Stimulated activated CD4-positive, alpha-beta T cell treated with anti-CD3 and anti-CD28 coated beads, TNF-alpha, amount 100 ng/mL, for 1 hour (primary cell): Measurements from ENCODE around the gene PCDHGA11.
"Not testable (repeated sequence)": the region's sequence is repeated elsewhere in the genome, so short reads cannot be mapped to it uniquely, and the experiment has no call there.

ENCODE experiments used
- DNase-seq, 3 donors: peaks; one replicate each; pipeline ENCODE4 v3.0.0-alpha.2; 2020; ENCODE audit warnings: low read depth in 3 of 3, low spot score in 1 of 3

PCDHGA11 gene

DNA sequence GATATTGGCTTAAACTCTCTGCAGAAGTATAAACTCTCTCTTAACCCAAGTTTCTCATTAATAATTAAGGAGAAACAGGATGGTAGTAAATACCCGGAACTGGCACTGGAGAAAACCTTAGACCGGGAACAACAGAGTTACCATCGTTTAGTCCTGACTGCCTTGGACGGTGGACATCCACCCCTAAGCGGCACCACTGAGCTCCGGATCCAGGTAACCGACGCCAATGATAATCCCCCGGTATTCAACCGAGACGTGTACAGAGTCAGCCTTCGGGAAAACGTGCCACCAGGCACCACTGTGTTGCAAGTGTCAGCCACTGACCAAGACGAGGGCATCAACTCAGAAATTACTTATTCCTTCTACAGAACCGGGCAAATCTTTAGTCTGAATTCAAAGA is 22.2 kb upstream of the PCDHGA11 start:
- no peak for DNase-seq

DNA sequence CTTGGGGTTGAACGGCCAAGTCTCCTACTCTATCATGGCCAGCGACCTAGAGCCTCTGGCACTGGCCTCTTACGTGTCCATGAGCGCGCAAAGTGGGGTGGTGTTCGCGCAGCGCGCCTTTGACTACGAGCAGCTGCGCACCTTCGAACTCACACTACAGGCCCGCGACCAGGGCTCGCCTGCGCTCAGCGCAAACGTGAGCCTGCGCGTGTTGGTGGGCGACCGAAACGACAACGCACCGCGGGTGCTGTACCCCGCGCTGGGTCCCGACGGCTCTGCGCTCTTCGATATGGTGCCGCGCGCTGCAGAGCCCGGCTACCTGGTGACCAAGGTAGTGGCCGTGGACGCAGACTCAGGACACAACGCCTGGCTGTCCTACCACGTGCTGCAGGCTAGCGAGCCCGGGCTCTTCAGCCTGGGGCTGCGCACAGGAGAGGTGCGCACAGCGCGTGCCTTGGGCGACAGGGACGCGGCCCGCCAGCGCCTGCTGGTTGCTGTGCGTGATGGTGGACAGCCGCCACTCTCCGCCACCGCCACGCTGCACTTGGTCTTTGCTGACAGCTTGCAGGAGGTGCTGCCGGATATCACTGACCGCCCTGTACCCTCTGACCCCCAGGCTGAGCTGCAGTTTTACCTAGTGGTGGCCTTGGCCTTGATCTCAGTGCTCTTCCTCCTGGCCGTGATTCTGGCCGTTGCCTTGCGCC is 21.1 kb upstream of the PCDHGA11 start:
- no peak for DNase-seq

DNA sequence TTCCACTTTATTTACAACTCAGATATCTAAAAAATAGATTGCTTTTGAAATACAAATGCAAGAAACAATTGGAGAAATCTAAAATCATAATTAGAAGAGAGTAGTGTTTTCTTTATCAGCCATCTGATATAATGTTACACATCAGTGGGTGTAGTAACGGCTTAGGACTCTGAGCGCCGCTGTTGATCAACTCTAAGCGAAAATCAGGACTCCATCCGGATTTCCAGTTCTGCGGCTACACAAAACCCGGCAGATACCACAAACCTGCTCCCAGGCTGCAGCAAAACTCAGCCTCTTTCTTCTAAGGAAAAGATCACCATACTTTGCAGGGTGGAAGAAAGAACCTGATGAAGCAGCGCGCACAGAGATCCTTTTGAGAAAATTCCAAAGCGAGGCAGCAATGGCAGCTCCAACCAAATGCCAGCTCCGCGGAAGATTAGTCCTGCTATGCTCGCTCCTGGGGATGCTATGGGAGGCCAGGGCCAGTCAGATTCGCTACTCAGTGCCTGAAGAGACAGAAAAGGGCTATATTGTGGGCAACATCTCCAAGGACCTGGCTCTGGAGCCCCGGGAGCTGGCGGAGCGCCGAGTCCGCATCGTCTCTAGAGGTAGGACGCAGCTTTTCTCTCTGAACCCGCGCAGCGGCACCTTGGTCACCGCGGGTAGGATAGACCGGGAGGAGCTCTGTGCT is 18.2 kb upstream of the PCDHGA11 start, which contains the start of gene PCDHGA9:
TSS of gene PCDHGA9 (plus strand) at position 226 of the 691 bp plus-strand sequence. CDS start at position 401, 175 bp downstream.
- no peak for DNase-seq

DNA sequence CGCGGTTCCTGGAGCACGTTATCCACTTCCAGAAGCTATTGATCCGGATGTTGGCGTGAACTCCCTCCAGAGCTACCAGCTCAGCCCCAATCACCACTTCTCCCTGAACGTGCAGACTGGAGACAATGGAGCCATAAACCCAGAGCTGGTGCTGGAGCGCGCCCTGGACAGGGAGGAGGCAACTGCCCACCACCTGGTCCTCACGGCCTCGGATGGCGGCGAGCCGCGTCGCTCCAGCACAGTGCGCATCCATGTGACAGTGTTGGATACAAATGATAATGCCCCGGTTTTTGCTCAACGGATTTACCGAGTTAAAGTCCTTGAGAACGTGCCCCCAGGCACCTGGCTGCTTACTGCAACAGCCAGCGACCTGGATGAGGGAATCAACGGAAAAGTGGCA is 17.5 kb upstream of the PCDHGA11 start:
- DNase-seq: no peak

DNA sequence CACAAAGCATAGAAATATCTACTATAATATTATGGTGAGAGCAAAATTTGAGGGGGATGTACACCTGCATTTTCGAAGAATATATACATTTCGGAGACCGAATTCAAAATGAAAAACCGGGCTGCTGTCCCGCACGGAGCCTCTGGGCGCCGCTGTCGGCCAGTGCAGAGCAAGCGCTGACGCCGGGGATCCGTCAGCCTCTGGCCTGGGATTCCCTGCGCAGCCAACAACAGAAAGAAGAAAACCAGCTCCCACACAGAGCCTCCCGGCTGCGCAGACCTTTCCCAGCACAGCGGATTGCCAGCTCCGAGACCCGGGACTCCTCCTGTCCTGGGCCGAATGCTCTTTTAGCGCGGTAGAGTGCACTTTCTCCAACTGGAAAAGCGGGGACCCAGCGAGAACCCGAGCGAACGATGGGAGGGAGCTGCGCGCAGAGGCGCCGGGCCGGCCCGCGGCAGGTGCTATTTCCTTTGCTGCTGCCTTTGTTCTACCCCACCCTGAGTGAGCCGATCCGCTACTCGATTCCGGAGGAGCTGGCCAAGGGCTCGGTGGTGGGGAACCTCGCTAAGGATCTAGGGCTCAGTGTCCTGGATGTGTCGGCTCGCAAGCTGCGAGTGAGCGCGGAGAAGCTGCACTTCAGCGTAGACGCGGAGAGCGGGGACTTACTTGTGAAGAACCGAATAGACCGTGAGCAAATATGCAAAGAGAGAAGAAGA is 12.9 kb upstream of the PCDHGA11 start, which contains the start of gene PCDHGB6:
TSS of gene PCDHGB6 (plus strand) at position 232 of the 716 bp plus-strand sequence. CDS start at position 414, 182 bp downstream.
- not testable (repeated sequence) for DNase-seq

DNA sequence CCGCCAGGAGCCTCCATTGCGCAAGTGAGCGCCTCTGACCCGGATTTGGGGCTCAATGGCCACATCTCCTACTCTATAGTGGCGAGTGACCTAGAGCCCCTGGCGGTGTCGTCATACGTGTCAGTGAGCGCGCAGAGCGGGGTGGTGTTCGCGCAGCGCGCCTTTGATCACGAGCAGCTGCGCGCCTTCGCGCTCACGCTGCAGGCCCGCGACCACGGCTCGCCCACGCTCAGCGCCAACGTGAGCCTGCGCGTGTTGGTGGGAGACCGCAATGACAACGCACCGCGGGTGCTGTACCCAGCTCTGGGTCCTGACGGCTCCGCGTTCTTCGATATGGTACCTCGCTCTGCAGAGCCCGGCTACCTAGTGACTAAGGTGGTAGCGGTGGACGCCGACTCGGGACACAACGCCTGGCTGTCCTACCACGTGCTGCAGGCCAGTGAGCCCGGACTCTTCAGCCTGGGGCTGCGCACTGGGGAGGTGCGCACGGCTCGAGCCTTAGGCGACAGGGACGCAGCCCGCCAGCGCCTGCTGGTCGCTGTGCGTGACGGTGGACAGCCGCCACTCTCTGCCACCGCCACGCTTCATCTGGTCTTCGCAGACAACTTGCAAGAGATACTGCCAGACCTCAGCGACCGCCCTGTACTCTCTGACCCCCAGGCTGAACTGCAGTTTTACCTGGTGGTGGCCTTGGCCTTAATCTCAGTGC is 11.1 kb upstream of the PCDHGA11 start:
- no peak for DNase-seq

DNA sequence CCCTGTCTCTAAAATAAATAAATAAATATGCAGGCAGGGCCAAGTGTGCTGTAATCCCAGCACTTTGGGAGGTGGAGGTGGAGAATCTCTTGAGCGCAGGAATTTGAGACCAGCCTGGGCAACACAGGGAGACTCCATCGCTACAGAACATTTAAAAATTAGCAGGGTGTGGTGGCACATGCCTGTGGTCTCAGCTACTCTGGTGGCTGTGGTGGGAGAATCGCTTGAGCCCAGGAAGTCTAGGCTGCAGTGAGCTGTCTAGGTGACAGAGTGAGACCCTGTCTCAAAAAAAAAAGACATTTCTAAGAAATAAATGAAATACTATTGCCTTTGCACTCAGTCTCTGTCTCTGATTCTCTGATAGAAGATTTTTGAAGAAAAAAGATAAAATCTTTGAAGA is 9.3 kb upstream of the PCDHGA11 start:
- no peak for DNase-seq

DNA sequence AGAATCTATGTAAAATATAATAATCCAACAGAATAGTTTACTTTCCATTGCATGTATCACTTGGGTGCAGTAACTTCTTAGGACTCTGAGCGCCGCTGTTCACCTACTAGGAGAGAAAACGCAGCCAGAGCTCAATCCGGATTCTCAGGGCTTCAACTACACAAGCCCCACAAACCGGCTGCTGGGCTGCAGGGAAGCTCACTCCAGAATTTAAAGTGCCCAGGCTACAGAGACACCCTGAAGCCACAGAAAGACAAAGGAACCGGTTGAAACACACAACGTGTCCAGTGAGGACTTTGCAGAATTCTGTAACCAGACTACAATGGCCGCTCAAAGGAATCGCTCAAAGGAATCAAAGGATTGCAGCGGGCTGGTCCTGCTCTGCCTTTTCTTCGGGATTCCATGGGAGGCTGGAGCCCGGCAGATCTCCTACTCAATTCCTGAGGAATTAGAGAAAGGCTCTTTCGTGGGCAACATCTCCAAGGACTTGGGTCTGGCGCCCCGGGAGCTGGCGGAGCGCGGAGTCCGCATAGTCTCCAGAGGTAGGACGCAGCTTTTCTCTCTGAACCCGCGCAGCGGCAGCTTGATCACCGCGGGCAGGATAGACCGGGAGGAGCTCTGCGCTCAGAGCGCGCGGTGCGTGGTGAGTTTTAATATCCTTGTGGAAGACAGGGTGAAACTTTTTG is 7.9 kb upstream of the PCDHGA11 start, which contains the start of gene PCDHGA10:
TSS of gene PCDHGA10 (plus strand) at position 134 of the 686 bp plus-strand sequence. CDS start at position 323, 189 bp downstream.
- DNase-seq: peak in 2 of 3 donors; percentile 13 to 37

DNA sequence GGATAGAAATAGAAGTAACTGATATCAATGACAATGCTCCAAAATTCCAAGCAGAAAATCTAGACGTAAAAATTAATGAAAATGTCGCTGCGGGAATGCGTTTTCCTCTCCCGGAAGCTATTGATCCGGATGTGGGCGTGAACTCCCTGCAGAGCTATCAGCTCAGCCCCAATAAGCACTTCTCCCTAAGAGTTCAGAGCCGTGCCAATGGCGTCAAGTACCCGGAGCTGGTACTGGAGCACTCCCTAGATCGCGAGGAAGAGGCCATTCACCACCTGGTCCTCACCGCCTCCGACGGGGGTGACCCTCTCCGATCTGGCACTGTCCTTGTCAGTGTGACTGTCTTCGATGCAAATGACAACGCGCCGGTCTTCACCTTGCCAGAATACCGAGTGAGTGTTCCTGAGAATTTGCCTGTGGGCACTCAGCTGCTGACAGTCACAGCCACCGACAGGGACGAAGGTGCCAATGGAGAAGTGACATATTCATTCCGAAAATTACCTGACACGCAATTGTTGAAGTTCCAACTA is 7.2 kb upstream of the PCDHGA11 start:
- DNase-seq: no peak

DNA sequence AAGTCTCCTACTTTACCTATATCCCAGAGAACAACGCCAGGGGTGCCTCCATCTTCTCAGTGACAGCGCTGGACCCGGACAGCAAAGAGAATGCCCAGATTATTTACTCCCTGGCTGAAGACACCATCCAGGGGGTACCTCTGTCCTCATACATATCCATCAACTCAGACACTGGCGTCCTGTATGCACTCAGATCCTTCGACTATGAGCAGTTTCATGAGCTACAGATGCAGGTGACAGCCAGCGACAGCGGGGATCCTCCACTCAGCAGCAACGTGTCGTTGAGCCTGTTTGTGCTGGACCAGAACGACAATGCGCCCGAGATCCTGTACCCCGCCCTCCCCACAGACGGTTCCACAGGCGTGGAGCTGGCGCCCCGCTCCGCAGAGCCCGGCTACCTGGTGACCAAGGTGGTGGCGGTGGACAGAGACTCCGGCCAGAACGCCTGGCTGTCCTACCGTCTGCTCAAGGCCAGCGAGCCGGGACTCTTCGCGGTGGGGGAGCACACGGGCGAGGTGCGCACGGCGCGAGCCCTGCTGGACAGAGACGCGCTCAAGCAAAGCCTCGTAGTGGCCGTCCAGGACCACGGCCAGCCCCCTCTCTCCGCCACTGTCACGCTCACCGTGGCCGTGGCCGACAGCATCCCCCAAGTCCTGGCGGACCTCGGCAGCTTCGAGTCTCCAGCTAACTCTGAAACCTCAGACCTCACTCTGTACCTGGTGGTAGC is 6.1 kb upstream of the PCDHGA11 start:
- not testable (repeated sequence) for DNase-seq

DNA sequence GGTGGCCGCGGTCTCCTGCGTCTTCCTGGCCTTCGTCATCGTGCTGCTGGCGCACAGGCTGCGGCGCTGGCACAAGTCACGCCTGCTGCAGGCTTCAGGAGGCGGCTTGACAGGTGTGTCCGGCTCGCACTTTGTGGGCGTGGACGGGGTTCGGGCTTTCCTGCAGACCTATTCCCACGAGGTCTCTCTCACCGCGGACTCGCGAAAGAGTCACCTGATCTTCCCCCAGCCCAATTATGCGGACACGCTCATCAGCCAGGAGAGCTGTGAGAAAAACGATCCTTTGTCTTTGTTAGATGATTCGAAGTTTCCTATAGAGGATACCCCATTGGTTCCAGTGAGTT is 5.6 kb upstream of the PCDHGA11 start:
- DNase-seq: not testable (repeated sequence)

DNA sequence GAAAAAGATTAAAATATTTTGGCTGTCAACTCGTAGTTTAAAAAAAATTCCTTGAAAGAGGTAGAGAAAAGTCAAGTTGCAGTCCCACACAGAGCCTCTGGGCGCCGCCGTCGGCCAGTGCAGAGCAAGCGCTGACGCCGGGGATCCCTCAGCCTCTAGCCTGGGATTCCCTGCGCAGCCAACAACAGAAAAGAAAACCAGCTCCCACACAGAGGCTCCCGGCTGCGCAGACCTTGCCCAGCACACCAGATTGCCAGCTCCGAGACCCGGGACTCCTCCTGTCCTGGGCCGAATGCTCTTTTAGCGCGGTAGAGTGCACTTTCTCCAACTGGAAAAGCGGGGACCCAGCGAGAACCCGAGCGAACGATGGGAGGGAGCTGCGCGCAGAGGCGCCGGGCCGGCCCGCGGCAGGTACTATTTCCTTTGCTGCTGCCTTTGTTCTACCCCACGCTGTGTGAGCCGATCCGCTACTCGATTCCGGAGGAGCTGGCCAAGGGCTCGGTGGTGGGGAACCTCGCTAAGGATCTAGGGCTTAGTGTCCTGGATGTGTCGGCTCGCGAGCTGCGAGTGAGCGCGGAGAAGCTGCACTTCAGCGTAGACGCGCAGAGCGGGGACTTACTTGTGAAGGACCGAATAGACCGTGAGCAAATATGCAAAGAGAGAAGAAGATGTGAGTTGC is 3.2 kb upstream of the PCDHGA11 start, which contains the start of gene PCDHGB7:
TSS of gene PCDHGB7 (plus strand) at position 184 of the 679 bp plus-strand sequence. CDS start at position 367, 183 bp downstream.
- DNase-seq: peak in 1 of 3 donors; percentile 41

DNA sequence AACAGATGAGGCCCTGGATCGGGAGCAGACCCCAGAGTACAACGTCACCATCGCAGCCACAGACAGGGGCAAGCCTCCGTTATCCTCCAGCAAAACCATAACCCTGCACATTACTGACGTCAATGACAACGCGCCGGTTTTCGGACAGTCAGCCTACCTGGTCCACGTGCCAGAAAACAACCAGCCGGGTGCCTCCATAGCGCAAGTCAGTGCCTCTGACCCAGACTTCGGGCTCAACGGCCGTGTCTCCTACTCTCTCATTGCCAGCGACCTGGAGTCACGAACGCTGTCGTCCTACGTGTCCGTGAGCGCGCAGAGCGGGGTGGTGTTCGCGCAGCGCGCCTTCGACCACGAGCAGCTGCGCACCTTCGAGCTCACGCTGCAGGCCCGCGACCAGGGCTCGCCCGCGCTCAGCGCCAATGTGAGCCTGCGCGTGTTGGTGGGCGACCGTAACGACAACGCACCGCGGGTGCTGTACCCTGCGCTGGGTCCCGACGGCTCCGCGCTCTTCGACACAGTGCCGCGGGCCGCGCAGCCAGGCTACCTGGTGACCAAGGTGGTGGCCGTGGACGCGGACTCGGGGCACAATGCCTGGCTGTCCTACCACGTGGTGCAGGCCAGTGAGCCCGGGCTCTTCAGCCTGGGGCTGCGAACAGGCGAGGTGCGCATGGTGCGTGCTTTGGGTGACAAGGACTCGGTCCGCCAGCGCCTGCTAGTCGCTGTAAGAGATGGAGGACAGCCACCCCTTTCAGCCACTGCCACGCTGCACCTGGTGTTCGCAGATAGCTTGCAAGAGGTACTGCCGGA is 1.6 kb upstream of the PCDHGA11 start:
- DNase-seq: no peak

DNA sequence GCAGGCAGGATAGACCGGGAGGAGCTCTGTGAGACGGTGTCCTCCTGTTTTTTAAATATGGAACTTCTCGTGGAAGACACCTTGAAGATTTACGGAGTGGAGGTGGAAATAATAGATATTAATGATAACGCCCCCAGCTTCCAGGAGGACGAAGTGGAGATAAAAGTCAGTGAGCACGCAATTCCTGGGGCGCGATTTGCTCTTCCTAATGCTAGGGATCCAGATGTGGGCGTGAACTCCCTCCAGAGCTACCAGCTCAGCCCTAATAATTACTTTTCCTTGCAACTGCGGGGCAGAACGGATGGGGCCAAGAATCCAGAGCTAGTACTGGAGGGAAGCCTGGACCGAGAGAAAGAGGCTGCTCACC is 621 bp downstream of the PCDHGA11 start:
- no peak for DNase-seq

DNA sequence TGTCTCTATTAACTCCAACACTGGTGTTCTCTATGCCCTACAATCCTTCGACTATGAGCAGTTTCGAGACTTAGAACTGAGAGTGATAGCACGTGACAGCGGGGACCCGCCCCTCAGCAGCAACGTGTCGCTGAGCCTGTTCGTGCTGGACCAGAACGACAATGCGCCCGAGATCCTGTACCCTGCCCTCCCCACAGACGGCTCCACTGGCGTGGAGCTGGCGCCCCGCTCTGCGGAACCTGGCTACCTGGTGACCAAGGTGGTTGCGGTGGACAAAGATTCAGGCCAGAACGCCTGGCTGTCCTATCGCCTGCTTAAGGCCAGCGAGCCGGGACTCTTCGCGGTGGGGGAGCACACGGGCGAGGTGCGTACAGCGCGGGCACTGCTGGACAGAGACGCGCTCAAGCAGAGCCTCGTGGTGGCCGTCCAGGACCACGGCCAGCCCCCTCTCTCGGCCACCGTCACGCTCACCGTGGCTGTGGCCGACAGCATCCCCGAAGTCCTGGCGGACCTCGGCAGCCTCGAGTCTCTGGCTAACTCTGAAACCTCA is 2.0 kb downstream of the PCDHGA11 start:
- DNase-seq: no peak

DNA sequence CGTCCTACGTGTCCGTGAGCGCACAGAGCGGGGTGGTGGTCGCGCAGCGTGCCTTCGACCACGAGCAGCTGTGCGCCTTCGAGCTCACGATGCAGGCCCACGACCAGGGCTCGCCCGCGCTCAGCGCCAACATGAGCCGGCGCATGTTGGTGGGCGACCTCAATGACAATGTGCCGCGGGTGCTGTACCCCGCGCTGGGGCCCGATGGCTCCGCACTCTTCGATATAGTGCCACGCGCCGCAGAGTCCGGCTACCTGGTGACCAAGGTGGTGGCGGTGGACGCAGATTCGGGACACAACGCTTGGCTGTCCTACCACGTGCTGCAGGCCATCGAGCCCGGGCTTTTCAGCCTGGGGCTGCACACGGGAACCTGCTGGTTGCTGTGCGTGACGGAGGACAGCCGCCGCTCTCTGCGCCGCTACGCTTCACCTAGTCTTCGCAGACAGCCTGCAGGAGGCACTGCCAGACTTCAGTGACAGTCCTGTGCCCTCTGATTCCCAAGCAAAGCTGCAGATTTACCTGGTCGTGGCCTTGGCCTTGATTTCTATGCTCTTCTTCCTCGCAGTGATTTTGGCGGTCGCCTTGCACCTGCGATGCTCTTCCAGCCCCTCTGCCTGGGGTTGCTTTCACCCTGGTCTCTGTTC is 7.1 kb downstream of the PCDHGA11 start:
- no peak for DNase-seq

DNA sequence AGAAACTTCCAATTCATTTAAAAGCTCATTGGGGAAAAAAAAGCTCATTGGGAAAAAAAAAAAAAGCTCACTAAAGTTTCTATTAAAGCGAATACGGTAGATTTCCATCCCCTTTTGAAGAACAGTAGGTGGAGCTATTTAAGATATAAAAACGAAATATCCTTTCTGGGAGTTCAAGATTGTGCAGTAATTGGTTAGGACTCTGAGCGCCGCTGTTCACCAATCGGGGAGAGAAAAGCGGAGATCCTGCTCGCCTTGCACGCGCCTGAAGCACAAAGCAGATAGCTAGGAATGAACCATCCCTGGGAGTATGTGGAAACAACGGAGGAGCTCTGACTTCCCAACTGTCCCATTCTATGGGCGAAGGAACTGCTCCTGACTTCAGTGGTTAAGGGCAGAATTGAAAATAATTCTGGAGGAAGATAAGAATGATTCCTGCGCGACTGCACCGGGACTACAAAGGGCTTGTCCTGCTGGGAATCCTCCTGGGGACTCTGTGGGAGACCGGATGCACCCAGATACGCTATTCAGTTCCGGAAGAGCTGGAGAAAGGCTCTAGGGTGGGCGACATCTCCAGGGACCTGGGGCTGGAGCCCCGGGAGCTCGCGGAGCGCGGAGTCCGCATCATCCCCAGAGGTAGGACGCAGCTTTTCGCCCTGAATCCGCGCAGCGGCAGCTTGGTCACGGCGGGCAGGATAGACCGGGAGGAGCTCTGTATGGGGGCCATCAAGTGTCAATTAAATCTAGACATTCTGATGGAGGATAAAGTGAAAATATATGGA is 9.7 kb downstream of the PCDHGA11 start, which contains the start of gene PCDHGA12:
TSS of gene PCDHGA12 (plus strand) at position 176 of the 782 bp plus-strand sequence. CDS start at position 429, 253 bp downstream.
- DNase-seq: no peak
